GM08714 (cell line): ENCODE data around the gene CARD10.

Experiments
- H3K4me3 ChIP-seq: fragments of 200-500 bp; sonication (Bioruptor generic); 2 replicates; pipeline ENCODE4 v1.5.1; 2014; ENCODE audit warnings: mild to moderate bottlenecking, low read length, inconsistent platforms
- ZNF274 ChIP-seq: IDR thresholded peaks from 2 replicates; pipeline ENCODE4 v1.6.1; 2012; ENCODE audit warnings: mild to moderate bottlenecking, low read depth, low read length

The CARD10 gene

DNA sequence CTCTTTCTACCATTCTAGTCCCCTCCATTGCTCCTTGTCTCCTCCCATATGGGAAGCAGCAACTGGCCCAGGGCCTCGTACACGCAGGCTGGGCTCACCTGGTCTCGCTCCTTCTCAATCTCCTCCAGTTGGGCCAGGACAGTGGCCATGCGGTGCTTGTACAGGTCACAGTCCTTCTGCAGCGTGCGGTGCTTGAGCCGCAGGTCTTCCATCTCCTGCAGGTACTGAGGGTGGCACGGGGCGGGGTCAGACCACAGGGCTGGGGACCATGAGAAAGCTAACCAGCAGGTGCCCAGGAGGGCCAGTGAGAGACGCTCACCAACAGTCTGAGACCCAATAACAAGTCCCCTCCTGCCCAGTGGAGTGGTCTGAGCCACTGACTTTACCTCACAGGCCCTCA is 11.5 kb downstream of the CARD10 start:
- H3K4me3 ChIP-seq = no peak overlapping the region
- TF ChIP-seq ZNF274 = no peak

DNA sequence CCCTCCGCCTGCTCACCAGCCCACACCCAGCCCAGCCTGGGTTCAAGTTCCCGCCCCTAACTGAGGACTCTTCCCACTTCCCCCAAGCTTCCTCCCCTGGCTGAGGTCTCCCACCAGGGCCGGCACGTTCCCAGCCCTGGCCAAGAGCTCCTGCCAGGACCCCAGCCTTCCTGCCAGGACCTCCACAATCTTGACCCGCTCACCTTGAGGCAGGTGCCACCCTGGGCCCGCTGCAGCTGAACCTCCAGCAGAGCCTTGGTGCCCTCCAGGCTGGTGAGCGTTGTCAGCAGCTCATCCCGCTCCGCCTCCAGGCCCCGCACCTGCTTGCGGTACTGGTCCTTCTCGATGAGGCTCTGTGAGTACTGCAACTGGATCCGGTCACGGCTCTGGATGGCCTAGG is 13.2 kb downstream of the CARD10 start:
- no peak for TF ChIP-seq ZNF274

DNA sequence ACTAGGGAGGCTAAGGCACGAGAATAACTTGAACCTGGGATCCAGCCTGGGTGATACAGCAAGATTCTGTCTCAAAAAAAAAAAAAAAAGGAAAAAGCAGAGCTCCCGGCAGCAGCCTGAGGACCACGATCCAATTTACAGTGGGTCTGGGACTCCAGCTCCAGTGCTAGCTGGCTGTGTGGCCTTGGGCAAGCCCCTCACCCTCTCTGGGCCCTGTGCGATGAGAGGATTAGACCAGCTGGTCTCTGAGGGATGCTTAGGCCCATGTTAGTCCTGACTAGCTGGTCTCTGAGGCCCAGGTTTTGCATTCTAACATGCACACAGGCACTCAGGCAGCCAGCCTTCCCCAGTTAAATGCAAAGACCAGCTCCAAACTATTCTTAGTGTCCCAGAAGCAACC is 13.7 kb downstream of the CARD10 start:
- TF ChIP-seq ZNF274 = no peak
- no peak overlapping the region for H3K4me3 ChIP-seq

More for the DNA sequence above, 13.2 kb downstream of the CARD10 start:
- H3K4me3 ChIP-seq = no peak overlapping the region

DNA sequence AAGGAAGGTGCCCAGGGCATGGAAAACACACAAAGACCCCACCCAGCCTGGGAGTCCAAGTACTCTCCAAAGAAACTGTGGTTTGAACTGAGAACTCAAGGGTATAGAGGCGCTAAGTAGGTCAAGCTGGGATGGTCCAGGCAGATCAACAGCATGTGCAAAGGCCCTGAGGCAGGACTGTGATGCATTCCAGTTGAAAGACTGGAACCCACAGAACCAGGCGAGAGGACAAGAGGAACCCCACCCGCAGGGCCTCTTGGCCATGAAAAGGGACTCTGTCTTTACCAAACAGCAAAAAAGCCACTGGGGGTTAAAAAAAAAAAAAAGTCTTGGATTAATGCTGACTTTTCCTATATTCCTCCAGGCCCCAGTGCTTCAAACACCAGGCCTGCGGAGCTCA is 14.3 kb downstream of the CARD10 start:
- H3K4me3 ChIP-seq = no peak overlapping the region
- no peak for TF ChIP-seq ZNF274

DNA sequence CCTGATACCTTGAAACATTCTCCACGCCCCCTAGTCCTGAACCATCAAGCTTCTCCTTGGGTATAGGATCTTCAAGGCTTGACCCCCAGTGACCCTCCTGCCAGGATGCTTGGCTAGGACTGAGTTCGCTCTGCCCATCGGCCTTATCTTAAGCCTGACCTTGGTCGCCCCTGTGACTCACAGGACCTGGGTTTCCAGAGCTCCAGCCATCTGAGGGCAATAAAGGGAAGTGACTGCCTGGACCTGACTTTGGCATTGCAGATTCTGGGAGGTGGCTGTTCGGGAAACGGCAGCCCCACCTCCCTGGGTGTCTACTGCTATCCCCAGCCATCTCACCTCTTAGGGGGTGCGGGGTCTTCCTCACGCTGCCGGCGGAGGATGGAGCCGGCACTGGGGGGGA is 15.4 kb downstream of the CARD10 start:
- no peak for TF ChIP-seq ZNF274
- no peak overlapping the region for H3K4me3 ChIP-seq

DNA sequence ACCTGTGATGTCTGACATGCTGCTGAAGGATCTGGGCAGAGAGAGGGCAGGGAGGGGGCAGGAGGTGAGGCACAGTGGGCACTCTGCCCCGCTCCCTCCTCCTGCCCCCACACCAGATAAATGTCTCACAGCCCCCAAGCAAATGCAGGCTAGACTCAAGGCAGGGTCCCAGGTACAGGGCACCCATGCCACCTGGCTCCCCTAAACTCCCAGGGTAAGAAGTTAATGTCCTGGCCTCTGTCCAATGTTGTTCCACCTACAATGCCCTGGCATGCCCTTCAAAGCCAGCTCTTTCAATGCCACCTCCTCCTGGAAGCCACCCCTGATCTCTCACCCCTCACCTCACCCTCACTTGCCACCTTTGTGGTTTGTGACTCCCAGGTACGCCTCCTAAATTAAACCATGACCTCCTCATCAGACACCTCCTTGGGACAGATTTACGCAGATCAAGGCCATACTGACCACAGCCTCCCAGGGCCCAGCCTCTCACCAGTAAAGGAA is 16.0 kb downstream of the CARD10 start:
- no peak overlapping the region for H3K4me3 ChIP-seq
- no peak for TF ChIP-seq ZNF274

DNA sequence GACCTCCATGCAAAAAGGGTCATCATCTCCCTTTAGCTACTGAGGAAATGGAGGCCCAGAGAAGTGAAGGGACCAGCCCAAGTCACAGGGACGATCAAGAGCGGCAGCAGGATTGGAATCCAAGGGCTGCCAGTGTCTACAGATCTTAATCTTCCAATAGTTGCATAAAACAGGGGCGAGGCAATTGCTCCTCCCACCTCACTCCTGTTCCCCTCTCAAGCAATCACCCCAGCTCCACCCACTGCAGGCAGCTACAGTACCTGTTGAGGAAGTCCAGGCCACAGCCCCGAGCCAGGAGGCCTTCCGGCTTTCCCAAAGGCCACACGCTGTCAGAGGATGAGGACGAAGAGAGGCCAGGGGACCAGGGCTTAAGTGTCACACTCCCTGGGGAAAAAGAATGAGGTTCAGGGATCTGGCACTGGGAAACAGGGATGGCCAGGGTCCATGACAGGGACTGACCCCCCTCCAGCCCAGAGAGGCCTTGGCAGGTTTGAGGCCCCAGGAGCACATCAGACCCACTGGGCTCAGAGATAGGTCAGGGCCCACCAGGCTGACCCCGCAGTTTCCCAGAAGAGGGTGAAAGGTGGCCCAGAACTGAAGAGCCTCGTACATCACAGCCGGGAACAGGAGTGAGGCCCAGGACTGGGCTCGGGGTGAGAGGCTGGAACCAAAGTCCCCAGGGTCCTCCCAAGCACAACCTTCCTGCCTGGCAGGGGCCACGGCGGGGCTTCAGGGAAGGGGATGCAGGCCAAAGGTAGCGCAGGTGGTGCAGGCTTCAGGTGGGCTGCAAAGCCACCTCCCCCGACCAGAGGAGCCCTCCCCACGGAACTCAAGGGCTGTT is 16.7 kb downstream of the CARD10 start:
- H3K4me3 ChIP-seq = no peak overlapping the region
- TF ChIP-seq ZNF274 = no peak

DNA sequence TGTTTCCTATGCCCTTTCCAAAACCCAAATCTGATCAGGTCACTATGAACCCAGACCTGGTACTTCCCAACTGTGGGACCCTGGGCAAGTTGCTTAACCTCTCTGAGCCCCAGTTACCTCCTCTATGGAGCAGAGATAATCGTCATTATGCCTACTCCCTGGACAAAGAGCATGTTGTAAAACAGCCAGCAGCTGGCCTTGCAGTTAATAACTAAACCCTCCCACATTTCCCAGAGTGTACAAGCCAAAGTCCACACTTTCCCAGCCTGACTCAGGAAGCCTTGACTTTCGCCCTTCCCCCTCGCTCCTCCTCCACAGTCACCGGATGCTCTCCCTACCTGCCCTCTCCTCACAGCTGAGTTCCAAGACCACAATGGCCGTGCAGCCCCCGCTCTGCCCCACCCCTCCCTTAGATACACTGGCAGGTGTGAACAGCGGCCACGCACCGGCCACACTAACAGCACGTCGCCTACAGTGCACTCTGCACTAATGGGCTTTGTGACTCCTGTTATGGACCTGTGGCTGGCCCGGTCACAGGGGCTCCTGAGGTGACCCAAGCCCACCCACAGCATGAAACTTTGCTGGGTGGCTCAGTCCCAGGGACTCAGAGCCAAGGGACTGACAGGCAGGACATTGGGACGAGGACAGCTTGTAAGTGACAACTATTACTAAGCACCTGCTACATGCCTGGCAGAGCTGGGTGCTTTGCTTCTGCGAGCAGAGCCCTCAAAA is 17.4 kb downstream of the CARD10 start:
- no peak for TF ChIP-seq ZNF274
- no peak overlapping the region for H3K4me3 ChIP-seq

DNA sequence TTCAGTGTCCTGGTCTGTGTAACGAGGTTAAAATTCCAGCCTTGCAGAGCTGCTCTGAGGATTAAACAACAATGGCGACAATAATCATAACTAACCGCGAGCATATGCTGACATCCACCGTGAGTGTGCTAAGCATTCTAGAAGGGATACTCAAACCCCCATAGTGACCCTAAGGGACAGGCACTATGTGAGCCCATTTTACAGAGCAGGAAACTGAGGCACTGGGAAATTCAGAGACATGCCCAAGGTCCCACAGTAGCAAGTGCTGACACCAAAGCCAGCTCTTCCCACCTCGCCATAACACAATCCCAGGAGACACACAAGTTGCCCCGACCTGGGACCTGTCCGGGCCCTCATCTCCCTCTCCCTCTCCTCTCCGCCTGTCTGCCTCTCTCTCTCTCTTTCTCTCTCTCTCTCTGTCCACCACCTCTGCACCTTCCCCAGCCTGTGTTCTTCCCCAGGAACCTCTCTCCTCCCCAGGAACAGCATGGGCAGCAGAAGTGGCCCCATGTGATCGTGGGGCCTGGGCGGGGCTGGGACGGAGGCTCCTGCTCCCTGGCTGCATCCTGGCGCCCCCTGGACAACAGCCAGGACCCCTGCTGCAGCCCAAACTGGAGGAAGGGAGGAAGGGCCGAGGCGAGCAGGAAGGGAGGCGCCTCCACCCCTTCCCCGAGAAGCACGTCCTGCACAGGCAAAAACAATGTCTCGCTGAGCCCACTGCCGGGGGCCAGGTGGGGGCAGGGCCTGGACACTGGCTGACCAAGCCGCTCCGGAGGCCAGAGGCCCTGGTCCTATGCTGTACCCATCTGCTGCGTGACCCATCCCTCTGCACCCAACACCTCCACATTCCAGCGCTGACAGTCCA is 18.2 kb downstream of the CARD10 start:
- H3K4me3 ChIP-seq = no peak overlapping the region
- no peak for TF ChIP-seq ZNF274

DNA sequence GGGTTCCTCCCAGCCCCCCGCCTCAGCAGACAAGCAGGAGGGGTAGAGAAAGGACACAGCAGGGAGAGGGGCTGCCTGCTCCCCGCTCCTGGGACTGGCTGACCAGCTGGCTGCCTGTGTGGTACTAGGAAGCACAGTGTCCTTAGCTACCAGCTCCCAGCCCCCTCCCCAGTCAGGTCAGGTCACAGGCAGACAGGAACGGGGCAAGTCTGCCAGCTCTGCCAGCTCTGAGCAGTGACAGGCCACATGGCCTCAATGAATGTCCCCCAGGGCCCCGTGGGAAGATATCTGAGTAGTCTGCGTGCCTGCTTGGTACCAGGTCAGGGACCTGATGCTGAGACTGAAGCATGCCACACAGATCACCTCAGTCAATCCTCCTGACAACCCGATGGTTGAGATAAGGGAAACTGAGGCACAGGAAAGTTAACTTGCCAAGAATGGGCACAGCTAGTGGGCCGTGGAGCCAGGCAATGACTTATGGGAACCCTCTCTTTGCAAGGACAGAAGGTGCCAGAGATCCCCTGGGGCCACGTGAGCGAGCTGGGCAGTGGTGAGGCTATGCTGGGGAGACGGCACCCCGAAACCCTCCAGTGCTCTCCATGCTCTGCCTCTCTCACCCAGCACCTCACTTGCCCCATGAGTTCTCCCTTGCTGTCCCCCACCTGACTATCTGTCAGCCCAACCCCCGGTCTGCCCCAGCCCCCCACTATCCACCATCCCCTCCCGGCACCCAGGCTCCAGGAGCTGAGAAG is 19.2 kb downstream of the CARD10 start:
- no peak overlapping the region for H3K4me3 ChIP-seq
- no peak for TF ChIP-seq ZNF274

DNA sequence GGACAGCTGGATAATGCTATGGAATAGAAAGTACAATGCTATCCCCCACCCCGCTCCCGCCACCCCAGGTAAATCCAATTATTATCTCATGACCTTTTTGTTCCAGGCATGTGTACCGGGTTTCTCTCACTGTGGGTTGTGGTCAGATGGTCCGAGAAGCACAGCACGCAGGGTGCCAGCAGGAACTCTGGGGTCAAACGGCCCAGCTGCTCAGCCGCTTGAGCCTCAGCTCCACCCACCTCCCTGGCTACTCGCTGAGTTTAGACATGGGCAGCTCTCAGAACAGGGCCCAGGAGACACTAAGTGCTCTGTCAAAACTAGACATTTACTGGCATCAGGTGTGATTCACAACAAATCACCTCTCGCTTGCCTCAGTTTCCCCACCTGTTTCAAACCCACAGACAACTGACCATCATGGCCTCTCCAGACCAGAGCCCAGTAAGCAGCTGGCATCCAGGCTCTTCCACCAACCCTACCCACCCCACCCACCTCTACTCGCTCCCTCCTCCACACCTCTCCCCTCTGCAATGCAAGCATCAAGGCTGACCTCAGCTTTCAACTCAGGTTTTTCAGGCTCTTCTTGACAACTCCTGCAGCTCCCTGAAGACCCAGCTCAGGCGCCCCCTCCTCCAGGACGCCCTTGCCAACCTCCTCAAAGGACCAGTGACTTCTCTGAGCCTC is 20.0 kb downstream of the CARD10 start:
- TF ChIP-seq ZNF274 = no peak
- no peak overlapping the region for H3K4me3 ChIP-seq

DNA sequence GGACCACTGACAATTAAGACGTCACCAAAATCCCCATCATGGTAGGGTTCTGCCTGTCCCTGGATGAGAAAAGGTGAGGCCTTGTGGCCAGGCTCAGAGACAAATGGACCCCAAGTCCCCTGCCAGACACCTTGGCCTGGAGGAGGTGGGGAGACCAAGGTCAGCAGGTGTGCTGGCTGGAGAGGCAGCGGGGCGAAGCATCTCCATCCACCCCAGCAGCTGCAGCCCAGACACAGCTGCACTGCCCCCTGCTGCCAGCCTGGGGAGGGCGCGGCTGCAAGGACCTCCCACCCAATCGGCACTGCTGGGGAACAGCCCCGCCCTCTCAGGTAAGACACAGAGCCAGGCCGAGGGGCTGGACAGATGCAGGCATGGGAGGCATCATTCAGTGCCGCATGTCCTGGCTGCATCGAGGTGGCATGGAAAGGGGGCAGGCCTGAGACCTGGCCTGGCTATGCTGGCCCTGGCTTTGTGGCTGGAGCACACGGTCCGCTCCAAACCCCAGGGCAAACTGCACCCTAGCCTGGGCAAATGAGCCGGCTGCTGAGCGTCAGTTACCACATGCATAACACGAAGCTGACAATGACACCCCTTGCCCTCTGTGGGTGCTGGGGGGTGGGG is 20.8 kb downstream of the CARD10 start:
- TF ChIP-seq ZNF274 = no peak
- H3K4me3 ChIP-seq = no peak overlapping the region

DNA sequence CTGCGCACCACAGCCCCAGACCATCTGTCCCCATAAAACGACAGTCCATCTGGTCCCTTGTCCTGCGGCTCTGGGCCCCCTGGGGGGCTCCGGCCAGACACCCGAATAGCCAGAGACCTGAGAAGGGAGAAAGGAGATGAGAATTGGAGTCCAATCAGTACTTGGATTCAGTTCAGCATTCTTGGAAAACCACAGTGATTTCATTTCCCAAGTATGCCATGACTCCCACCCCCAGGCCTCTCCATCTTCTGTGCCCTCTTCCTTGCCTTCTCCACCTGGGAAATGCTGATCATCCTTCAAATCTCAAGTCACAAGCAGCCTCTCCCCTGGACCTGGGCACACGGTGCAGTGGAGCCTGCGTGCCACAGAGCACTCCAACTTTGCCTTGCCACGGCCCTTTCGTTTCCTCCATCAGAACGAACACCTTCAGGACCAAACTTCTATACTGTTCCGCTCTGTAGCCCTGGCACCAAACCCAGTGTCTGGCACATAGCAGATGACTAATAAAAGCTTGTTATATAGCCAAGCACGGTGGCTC is 22.1 kb downstream of the CARD10 start:
- H3K4me3 ChIP-seq = no peak overlapping the region
- no peak for TF ChIP-seq ZNF274
